Measurements from ENCODE around the gene CDH18.

- no peak for TF ChIP-seq MXI1 (conservative IDR thresholded peaks at IDR 0.05; ENCODE audit: poor library complexity, severe bottlenecking)
- TF ChIP-seq CTCF (IDR thresholded peaks at IDR 0.05; ENCODE audit: poor library complexity, severe bottlenecking): no peak
- no peak for TF ChIP-seq POLR2AphosphoS5 (IDR thresholded peaks at IDR 0.05)
- TF ChIP-seq TAF1 (IDR thresholded peaks at IDR 0.05; ENCODE audit: low read depth): no peak
Observed at GRCh38 chr5:20030125-20030524, 42.1 kb upstream of the CDH18 start.

Measured in neural cell (in vitro differentiated cells).